K562 (cell line): ENCODE data around the gene SPTLC2. TPM values are rescaled to one million over a fixed set of nuclear protein-coding genes. Genes with fewer than 3 reads are reported as not detected.

ENCODE experiments used
- BHLHE40 ChIP-seq: IDR thresholded peaks from 2 replicates; pipeline ENCODE4 v1.6.1; 2011; ENCODE audit warnings: low read length, improper control_type of control experiment
- CCAR2 ChIP-seq: fragments of 200-400 bp; formaldehyde crosslinking; IDR thresholded peaks from 2 replicates; pipeline ENCODE4 v1.6.1; 2017; ENCODE audit warnings: mild to moderate bottlenecking, low read depth, low read length
- HES1 ChIP-seq: fragments of 450-650 bp; IDR thresholded peaks from 2 replicates; pipeline ENCODE4 v1.6.1; 2016; ENCODE audit warnings: low read depth, mild to moderate bottlenecking, moderate library complexity
- MLLT1 ChIP-seq, 2 experiments: fragments of 450-650 bp; IDR thresholded peaks; 2 replicates each; pipeline ENCODE4 v1.6.1; 2016
- SP2 ChIP-seq: IDR thresholded peaks from 2 replicates; pipeline ENCODE4 v1.6.1; 2011; ENCODE audit warnings: mild to moderate bottlenecking, low read depth, low read length, moderate library complexity; ENCODE audit not compliant: poor library complexity, severe bottlenecking; ENCODE audit errors: extremely low read depth
- SRSF7 ChIP-seq: fragments of 200-400 bp; formaldehyde crosslinking; optimal IDR thresholded peaks from 2 replicates; pipeline ENCODE3; 2017; ENCODE audit warnings: mild to moderate bottlenecking, low read depth, low read length
- ZNF75A ChIP-seq: fragments of 450-650 bp; formaldehyde crosslinking; IDR thresholded peaks from 2 replicates; pipeline ENCODE4 v1.4.0; 2020; ENCODE audit warnings: mild to moderate bottlenecking
- polyA plus RNA-seq, 8 experiments: library from polyadenylated mRNA; depleted of rRNA in 4 of 8; stranded (reverse) in 5 of 8; unstranded in 3 of 8; fragments of >200 nt; fragmentation: Nextera tagmentation in 2 of 8; fragmentation: Illumina TruSeq in 1 of 8; extraction: Ambion mirVana in 2 of 8; extraction: Trizol in 1 of 8; gene quantifications; 2 replicates each; pipeline versions ENCODE4 v1.2.1 to v1.2.3, GENCODE V29; 2011 to 2014; ENCODE audit warnings: inconsistent platforms in 1 of 8, missing spikeins in 1 of 8
- total RNA-seq, 7 experiments: library from RNA; depleted of rRNA in 6 of 7; stranded (reverse); fragments of >200 nt in 6 of 7; fragmentation: Illumina TruSeq in 2 of 7; extraction: Trizol in 2 of 7; gene quantifications; 2 replicates each; pipeline versions ENCODE4 v1.2.1 to v1.2.3, GENCODE V29; 2011 to 2021; ENCODE audit warnings: low replicate concordance in 1 of 7
- TF ChIP-seq, protein P1 (sequence below): sonication (generic); formaldehyde crosslinking; IDR thresholded peaks from 2 replicates; pipeline ENCODE4 v1.8.0; 2023; ENCODE audit warnings: missing genetic modification reagents, mild to moderate bottlenecking, borderline replicate concordance
- TF ChIP-seq, protein P2 (sequence below): fragments of 450-650 bp; IDR thresholded peaks from 2 replicates; pipeline ENCODE4 v1.7.0; 2016; ENCODE audit warnings: borderline replicate concordance
- TF ChIP-seq, protein P3 (sequence below): fragments of 250-450 bp; sonication (Bioruptor Pico); IDR thresholded peaks from 2 replicates; pipeline ENCODE4 v1.5.0; 2021; ENCODE audit warnings: mild to moderate bottlenecking, borderline replicate concordance
- TF ChIP-seq, protein P4 (sequence below): fragments of 250-450 bp; sonication (Bioruptor Pico); IDR thresholded peaks from 2 replicates; pipeline ENCODE4 v1.5.0; 2021; ENCODE audit warnings: mild to moderate bottlenecking, moderate library complexity

The SPTLC2 gene
- total and polyA plus RNA-seq, 9 of the 15 experiments (the other 6 are each of a cell fraction or from before 2014, with no cell fraction given) = 4.5 to 30.4 (median 14.0) TPM

- TF ChIP-seq, protein P1, sequence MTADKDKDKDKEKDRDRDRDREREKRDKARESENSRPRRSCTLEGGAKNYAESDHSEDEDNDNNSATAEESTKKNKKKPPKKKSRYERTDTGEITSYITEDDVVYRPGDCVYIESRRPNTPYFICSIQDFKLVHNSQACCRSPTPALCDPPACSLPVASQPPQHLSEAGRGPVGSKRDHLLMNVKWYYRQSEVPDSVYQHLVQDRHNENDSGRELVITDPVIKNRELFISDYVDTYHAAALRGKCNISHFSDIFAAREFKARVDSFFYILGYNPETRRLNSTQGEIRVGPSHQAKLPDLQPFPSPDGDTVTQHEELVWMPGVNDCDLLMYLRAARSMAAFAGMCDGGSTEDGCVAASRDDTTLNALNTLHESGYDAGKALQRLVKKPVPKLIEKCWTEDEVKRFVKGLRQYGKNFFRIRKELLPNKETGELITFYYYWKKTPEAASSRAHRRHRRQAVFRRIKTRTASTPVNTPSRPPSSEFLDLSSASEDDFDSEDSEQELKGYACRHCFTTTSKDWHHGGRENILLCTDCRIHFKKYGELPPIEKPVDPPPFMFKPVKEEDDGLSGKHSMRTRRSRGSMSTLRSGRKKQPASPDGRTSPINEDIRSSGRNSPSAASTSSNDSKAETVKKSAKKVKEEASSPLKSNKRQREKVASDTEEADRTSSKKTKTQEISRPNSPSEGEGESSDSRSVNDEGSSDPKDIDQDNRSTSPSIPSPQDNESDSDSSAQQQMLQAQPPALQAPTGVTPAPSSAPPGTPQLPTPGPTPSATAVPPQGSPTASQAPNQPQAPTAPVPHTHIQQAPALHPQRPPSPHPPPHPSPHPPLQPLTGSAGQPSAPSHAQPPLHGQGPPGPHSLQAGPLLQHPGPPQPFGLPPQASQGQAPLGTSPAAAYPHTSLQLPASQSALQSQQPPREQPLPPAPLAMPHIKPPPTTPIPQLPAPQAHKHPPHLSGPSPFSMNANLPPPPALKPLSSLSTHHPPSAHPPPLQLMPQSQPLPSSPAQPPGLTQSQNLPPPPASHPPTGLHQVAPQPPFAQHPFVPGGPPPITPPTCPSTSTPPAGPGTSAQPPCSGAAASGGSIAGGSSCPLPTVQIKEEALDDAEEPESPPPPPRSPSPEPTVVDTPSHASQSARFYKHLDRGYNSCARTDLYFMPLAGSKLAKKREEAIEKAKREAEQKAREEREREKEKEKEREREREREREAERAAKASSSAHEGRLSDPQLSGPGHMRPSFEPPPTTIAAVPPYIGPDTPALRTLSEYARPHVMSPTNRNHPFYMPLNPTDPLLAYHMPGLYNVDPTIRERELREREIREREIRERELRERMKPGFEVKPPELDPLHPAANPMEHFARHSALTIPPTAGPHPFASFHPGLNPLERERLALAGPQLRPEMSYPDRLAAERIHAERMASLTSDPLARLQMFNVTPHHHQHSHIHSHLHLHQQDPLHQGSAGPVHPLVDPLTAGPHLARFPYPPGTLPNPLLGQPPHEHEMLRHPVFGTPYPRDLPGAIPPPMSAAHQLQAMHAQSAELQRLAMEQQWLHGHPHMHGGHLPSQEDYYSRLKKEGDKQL = no peak
- TF ChIP-seq SP2 (no peak), HES1 (no peak), SRSF7 (no peak), ZNF75A (CRISPR knock-in tag) (no peak), CCAR2 (no peak), MLLT1 (IDR thresholded peaks at IDR 0.05) (no peak), BHLHE40 (no peak)
- TF ChIP-seq, protein P2, sequence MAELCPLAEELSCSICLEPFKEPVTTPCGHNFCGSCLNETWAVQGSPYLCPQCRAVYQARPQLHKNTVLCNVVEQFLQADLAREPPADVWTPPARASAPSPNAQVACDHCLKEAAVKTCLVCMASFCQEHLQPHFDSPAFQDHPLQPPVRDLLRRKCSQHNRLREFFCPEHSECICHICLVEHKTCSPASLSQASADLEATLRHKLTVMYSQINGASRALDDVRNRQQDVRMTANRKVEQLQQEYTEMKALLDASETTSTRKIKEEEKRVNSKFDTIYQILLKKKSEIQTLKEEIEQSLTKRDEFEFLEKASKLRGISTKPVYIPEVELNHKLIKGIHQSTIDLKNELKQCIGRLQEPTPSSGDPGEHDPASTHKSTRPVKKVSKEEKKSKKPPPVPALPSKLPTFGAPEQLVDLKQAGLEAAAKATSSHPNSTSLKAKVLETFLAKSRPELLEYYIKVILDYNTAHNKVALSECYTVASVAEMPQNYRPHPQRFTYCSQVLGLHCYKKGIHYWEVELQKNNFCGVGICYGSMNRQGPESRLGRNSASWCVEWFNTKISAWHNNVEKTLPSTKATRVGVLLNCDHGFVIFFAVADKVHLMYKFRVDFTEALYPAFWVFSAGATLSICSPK = no peak
- TF ChIP-seq, protein P3, sequence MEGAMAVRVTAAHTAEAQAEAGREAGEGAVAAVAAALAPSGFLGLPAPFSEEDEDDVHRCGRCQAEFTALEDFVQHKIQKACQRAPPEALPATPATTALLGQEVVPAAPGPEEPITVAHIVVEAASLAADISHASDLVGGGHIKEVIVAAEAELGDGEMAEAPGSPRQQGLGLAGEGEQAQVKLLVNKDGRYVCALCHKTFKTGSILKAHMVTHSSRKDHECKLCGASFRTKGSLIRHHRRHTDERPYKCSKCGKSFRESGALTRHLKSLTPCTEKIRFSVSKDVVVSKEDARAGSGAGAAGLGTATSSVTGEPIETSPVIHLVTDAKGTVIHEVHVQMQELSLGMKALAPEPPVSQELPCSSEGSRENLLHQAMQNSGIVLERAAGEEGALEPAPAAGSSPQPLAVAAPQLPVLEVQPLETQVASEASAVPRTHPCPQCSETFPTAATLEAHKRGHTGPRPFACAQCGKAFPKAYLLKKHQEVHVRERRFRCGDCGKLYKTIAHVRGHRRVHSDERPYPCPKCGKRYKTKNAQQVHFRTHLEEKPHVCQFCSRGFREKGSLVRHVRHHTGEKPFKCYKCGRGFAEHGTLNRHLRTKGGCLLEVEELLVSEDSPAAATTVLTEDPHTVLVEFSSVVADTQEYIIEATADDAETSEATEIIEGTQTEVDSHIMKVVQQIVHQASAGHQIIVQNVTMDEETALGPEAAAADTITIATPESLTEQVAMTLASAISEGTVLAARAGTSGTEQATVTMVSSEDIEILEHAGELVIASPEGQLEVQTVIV (CRISPR knock-in tag) = no peak
- TF ChIP-seq, protein P4, sequence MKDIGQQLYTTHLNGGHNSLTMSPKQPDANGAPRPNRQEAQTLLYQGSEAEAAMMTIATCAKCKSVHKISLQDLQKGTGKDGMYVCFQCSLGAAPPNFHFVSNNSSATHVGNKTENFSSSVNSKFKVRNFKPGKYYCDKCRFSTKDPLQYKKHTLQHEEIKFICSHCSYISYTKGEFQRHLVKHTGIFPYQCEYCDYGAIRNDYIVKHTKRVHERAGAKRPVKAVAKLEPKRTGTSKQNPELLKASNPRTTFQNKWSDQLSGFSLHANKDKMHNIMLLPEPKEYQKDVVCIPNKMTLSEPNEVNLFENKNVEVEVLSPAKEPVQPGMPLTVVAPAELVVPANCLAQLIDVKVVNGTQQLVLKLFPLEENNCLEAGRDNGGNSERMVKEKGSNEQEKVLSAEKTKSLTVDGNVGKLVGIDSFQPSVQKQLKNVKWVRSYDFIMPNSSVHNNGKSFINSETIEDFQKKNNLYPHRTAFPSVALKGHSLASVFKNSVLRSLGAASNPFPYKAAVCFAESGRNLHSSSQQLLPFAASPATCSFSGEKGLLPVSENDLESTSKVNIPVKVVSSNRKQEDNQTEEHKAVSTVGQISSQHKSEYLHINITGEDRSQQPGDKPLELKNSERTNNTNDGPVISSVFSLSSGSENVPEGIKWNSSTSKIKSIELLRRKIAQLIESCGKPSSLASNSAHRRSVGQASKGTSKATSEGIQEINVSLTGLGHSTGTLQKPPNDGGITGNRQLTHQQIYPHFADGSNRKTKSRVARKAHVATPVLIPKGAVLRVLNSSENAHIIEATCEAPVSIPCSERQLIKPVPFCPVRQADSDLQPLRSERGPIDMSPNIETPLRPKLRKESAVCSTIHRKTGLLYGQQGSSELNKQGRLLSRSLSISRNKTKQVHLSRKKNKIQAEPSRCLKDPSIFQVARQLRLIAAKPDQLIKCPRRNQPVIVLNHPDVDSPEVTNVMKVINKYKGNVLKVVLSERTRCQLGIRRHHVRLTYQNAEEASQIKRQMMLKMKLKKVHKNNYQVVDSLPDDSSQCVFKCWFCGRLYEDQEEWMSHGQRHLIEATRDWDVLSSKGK (CRISPR knock-in tag) = no peak
These were observed 53.8 kb downstream of the SPTLC2 start (continued) for GRCh38 chr14:77562681-77563080.
